ENCODE results near the gene PRDM16. TPM values are rescaled to one million over a fixed set of nuclear protein-coding genes. Genes with fewer than 3 reads are reported as not detected.
A peak's percentile ranks its signal among the peaks of the same experiment; 100 is the strongest.

PRDM16 gene
- total and polyA plus RNA-seq, 2 of the 13 experiments (the other 11 are each of a cell fraction or from before 2014, with no cell fraction given) = 0.15 to 0.81 TPM

DNA sequence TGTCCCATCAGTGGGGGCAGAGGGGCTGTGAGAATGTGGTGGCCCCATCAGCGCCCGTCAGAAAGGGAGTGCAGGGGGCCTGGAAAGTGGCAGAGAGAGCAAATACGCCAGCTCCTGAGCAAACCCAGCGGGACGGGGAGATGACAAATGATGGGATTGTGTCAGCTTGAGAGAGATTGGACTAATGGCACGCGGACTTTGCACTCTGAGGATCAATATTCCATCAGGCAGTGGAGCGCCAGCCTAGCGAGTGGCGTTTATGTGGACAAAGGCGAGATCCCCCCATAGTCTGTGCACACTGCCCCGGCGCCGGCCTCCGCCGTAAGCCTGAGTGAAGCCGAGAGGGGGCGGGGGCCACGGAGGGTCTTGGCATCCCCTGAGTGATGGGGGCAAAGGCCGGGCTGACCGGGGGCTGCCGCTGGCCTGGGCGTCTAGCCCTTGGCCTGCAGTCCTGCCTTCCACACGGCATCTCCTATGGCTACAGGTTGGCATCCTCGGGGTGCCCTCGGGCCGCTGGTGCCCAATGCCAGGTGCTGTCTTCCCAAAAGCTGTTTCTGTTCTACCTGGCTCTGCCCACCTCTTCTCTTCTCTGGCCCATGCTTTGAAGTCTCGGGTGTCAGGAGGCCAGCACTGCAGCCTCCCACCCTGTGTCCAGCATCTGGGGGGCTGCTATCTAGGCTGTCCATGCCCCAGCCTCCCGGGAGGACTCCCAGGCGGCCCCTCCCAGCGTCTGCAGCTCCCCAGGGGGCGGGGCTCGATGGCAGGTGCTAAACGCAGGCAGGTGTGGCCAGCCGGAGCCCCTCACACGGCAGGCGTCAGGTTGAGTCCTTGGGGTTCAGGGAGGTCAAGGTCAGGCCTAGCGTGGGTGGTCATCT, 46.5 kb downstream of the PRDM16 start (continued):
- no peak for TF ChIP-seq NKX3-1 (CRISPR knock-in tag; IDR thresholded peaks at IDR 0.05)
- 0 out of 2 replicates have a peak, but pooled peaks have one; percentile 58 for TF ChIP-seq DPF2 (CRISPR knock-in tag; IDR thresholded peaks at IDR 0.05; ENCODE audit: borderline replicate concordance, low read depth)
- TF ChIP-seq, protein P1, sequence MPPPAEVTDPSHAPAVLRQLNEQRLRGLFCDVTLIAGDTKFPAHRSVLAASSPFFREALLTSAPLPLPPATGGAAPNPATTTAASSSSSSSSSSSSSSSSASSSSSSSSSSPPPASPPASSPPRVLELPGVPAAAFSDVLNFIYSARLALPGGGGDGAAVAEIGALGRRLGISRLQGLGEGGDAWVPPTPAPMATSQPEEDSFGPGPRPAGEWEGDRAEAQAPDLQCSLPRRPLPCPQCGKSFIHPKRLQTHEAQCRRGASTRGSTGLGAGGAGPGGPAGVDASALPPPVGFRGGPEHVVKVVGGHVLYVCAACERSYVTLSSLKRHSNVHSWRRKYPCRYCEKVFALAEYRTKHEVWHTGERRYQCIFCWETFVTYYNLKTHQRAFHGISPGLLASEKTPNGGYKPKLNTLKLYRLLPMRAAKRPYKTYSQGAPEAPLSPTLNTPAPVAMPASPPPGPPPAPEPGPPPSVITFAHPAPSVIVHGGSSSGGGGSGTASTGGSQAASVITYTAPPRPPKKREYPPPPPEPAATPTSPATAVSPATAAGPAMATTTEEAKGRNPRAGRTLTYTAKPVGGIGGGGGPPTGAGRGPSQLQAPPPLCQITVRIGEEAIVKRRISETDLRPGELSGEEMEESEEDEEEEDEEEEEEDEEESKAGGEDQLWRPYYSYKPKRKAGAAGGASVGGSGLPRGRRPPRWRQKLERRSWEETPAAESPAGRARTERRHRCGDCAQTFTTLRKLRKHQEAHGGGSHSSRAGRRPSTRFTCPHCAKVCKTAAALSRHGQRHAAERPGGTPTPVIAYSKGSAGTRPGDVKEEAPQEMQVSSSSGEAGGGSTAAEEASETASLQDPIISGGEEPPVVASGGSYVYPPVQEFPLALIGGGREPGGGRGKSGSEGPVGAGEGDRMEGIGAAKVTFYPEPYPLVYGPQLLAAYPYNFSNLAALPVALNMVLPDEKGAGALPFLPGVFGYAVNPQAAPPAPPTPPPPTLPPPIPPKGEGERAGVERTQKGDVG (CRISPR knock-in tag; IDR thresholded peaks at IDR 0.05; ENCODE audit: borderline replicate concordance) = no peak
- TF ChIP-seq ZNF260 (CRISPR knock-in tag; IDR thresholded peaks at IDR 0.05; ENCODE audit: borderline replicate concordance, low read depth) = no peak
- TF ChIP-seq, protein P2, sequence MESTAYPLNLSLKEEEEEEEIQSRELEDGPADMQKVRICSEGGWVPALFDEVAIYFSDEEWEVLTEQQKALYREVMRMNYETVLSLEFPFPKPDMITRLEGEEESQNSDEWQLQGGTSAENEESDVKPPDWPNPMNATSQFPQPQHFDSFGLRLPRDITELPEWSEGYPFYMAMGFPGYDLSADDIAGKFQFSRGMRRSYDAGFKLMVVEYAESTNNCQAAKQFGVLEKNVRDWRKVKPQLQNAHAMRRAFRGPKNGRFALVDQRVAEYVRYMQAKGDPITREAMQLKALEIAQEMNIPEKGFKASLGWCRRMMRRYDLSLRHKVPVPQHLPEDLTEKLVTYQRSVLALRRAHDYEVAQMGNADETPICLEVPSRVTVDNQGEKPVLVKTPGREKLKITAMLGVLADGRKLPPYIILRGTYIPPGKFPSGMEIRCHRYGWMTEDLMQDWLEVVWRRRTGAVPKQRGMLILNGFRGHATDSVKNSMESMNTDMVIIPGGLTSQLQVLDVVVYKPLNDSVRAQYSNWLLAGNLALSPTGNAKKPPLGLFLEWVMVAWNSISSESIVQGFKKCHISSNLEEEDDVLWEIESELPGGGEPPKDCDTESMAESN (CRISPR knock-in tag; conservative IDR thresholded peaks at IDR 0.05) = peak; percentile 63; the same call in 1 of the 2 replicates
- TF ChIP-seq JUNB (CRISPR knock-in tag; IDR thresholded peaks at IDR 0.05; ENCODE audit: borderline replicate concordance) = no peak
- no peak for TF ChIP-seq MBNL3 (CRISPR knock-in tag; conservative IDR thresholded peaks at IDR 0.05)
- TF ChIP-seq NCOR1 (IDR thresholded peaks at IDR 0.05; ENCODE audit: borderline replicate concordance, low read length) = peak; percentile 93
- no peak for TF ChIP-seq GTF2F1 (IDR thresholded peaks at IDR 0.05; ENCODE audit: low read length)
- no peak for TF ChIP-seq PAF1 (CRISPR knock-in tag; IDR thresholded peaks at IDR 0.05)
- no peak for TF ChIP-seq SRF (IDR thresholded peaks at IDR 0.05; ENCODE audit: low read depth, low read length)
- peak; percentile 61; the same call in 1 of the 2 replicates for TF ChIP-seq FOXO1 (CRISPR knock-in tag; IDR thresholded peaks at IDR 0.05)
- no peak for TF ChIP-seq ZMAT3 (CRISPR knock-in tag; conservative IDR thresholded peaks at IDR 0.05)
- no peak for TF ChIP-seq GATAD1 (CRISPR knock-in tag; IDR thresholded peaks at IDR 0.05)
- TF ChIP-seq ZNF263 (CRISPR knock-in tag; IDR thresholded peaks at IDR 0.05) = peak; percentile 75
- no peak for TF ChIP-seq ZNF660 (CRISPR knock-in tag; IDR thresholded peaks at IDR 0.05; ENCODE audit: borderline replicate concordance, low read depth)
- peak; percentile 70 for TF ChIP-seq ZNF891 (CRISPR knock-in tag; IDR thresholded peaks at IDR 0.05)
- TF ChIP-seq, protein P3, sequence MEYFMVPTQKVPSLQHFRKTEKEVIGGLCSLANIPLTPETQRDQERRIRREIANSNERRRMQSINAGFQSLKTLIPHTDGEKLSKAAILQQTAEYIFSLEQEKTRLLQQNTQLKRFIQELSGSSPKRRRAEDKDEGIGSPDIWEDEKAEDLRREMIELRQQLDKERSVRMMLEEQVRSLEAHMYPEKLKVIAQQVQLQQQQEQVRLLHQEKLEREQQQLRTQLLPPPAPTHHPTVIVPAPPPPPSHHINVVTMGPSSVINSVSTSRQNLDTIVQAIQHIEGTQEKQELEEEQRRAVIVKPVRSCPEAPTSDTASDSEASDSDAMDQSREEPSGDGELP (IDR thresholded peaks at IDR 0.05; ENCODE audit: borderline replicate concordance, low read depth) = peak; percentile 54; the same call in 1 of the 2 replicates
- peak; percentile 53; the same call in 1 of the 2 replicates for TF ChIP-seq ZNF644 (CRISPR knock-in tag; IDR thresholded peaks at IDR 0.05; ENCODE audit: low read depth)
- peak; percentile 38; the same call in 1 of the 2 replicates for TF ChIP-seq ZNF605 (CRISPR knock-in tag; IDR thresholded peaks at IDR 0.05)
- no peak for TF ChIP-seq ZNF816 (CRISPR knock-in tag; IDR thresholded peaks at IDR 0.05; ENCODE audit: borderline replicate concordance)
- TF ChIP-seq, protein P4, sequence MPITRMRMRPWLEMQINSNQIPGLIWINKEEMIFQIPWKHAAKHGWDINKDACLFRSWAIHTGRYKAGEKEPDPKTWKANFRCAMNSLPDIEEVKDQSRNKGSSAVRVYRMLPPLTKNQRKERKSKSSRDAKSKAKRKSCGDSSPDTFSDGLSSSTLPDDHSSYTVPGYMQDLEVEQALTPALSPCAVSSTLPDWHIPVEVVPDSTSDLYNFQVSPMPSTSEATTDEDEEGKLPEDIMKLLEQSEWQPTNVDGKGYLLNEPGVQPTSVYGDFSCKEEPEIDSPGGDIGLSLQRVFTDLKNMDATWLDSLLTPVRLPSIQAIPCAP (CRISPR knock-in tag; IDR thresholded peaks at IDR 0.05; ENCODE audit: low read depth) = no peak
- TF ChIP-seq ZNF251 (CRISPR knock-in tag; IDR thresholded peaks at IDR 0.05) = no peak
- peak; percentile 23; the same call in 1 of the 2 replicates for TF ChIP-seq IRF2 (CRISPR knock-in tag; IDR thresholded peaks at IDR 0.05)
